ENCODE measurements around the gene CHRD.

DNA sequence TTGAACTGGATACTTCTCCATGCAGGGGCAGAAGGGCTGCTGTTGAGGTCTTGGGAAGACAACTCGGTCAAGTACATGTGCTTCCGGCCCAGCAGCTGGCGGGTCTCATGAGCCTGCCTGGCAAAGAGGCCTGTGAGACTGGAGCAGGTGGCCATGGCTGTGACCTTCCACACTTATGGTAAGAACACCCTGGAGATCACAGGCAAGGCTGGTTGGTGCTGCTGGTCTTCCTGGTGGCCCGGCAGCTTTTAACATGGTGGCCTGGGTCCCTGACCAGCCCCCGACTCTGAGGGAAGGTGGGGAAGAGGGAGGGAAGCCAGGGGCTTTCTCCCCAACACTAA, 15.4 kb downstream of the CHRD start:
- TF ChIP-seq YY1 (IDR thresholded peaks at IDR 0.05; ENCODE audit: insufficient read depth, insufficient read length) (no peak), ZNF274 (IDR thresholded peaks at IDR 0.05; ENCODE audit: low read depth, low read length) (no peak), SUZ12 (IDR thresholded peaks at IDR 0.05; ENCODE audit: extremely low read depth, insufficient read depth, insufficient read length) (no peak)
